ENCODE data around the gene POC1B. TPM values are rescaled to one million over a fixed set of nuclear protein-coding genes. Genes with fewer than 3 reads are reported as not detected.

POC1B gene
- polyA plus RNA-seq, 6 donors from 2014 or later: 41.2 to 65.8 (median 45.1) TPM

- ATAC-seq (ENCODE audit: low read depth in 2 of 2) (no peak), DNase-seq (no peak)
- H3K4me1 Mint-ChIP-seq: peaks cover 10 to 16% (median 12%) of the 10 kb centered on the region in 3 donors
- no peak overlapping the region for H3K4me3 Mint-ChIP-seq
- no peak overlapping the region for H3K27ac Mint-ChIP-seq
- H3K27me3 Mint-ChIP-seq: no peaks in the 10 kb centered on the region
- peaks cover 25 to 30% of the 10 kb centered on the region in 2 donors for H3K36me3 Mint-ChIP-seq
- H3K9me3 Mint-ChIP-seq: peaks cover 0 to 3% (median 0%) of the 10 kb centered on the region in 7 donors
Observed at GRCh38 chr12:89432396-89432795, 93.5 kb downstream of the POC1B start.

- DNase-seq (no peak), ATAC-seq (ENCODE audit: low read depth in 2 of 2) (no peak)
- Mint-ChIP-seq H3K4me3 (no peak overlapping the region), H3K27me3 (no peaks in the 10 kb centered on the region), H3K4me1 (peaks cover 10 to 17% (median 13%) of the 10 kb centered on the region in 3 donors), H3K9me3 (peaks cover 0 to 2% (median 0%) of the 10 kb centered on the region in 7 donors), H3K36me3 (peaks cover 23 to 36% of the 10 kb centered on the region in 2 donors), H3K27ac (peak overlapping the region in 1 of 6 donors; percentile 30)
Observed at GRCh38 chr12:89429528-89429927, 96.3 kb downstream of the POC1B start.

DNA sequence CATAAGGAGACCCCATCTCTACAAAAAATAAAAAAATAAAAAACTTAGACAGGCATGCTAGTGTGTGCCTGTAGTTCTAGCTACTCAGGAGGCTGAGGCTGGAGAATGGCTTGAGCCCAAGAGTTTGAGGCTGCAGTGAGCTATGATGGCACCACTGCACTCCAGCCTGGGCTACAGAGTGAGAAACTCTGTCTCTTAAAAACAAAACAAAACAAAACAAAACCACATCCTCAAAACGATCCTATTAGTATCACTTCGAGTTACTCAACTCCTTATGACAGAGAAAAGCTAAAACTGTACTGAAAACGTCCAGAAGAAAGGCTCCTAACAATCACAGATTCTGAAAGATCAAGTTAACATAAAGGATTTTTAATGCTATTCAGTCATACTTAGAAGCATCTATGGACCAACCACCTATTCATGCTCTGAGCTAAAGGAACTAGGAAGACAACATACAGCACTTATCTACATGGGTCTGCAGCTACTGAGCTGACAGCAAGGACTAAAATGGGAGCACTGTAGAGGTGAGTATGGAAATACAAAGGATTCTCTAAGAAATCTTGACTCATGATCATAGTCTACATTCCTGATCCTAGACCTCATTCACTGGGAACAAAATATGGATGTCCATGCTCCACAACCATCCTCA lies 98.2 kb downstream of the POC1B start:
- no peaks in the 10 kb centered on the region for H3K9me3 Mint-ChIP-seq
- H3K4me1 Mint-ChIP-seq: peaks cover 10 to 17% (median 13%) of the 10 kb centered on the region in 3 donors
- DNase-seq (no peak), ATAC-seq (ENCODE audit: low read depth in 2 of 2) (peak; percentile 40 to 41)
- H3K27me3 Mint-ChIP-seq: no peaks in the 10 kb centered on the region
- H3K4me3 Mint-ChIP-seq: no peak overlapping the region
- peak overlapping the region in 2 of 6 donors; percentile 24 to 51 for H3K27ac Mint-ChIP-seq
- H3K36me3 Mint-ChIP-seq: peaks cover 25 to 30% of the 10 kb centered on the region in 2 donors

DNA sequence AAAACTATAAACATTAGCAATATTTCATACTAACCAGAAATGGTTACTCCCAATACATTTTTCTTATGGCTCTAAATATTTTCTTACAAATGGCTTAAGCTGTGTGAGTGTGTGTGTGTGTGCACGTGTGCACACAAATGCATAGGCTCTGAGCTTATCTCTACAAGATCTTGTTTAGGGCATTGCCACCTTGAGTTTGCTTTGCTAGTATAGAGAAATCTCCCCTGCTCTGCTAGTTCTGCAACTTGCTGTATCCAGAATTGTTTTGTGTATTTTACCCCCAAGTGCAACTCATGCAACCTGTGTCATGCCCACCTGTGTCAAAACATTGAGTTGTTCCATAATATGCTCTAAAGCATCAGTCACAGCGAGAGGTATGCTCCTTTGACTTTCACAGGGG lies 101.0 kb downstream of the POC1B start:
- no peak for DNase-seq
- Mint-ChIP-seq H3K36me3 (peaks cover 19 to 21% of the 10 kb centered on the region in 2 donors), H3K27ac (no peak overlapping the region)

GRCh38 chr12:89424389-89424788 lies 101.5 kb downstream of the POC1B start:
- DNase-seq (no peak), ATAC-seq (ENCODE audit: low read depth in 2 of 2) (no peak)
- Mint-ChIP-seq H3K27me3 (no peaks in the 10 kb centered on the region), H3K36me3 (peaks cover 19 to 20% of the 10 kb centered on the region in 2 donors), H3K9me3 (no peaks in the 10 kb centered on the region), H3K4me1 (peaks cover 10 to 17% (median 13%) of the 10 kb centered on the region in 3 donors), H3K27ac (peak overlapping the region in 2 of 6 donors; percentile 57 to 64), H3K4me3 (no peak overlapping the region)

More for the DNA sequence above, 101.0 kb downstream of the POC1B start:
- H3K4me3 Mint-ChIP-seq: no peak overlapping the region
- H3K27me3 Mint-ChIP-seq: no peaks in the 10 kb centered on the region
- no peaks in the 10 kb centered on the region for H3K9me3 Mint-ChIP-seq
- no peak for ATAC-seq (ENCODE audit: low read depth in 2 of 2)
- peaks cover 10 to 17% (median 13%) of the 10 kb centered on the region in 3 donors for H3K4me1 Mint-ChIP-seq

GRCh38 chr12:89421092-89421835 lies 104.6 kb downstream of the POC1B start:
- Mint-ChIP-seq H3K9me3 (no peaks in the 10 kb centered on the region), H3K36me3 (peaks cover 27 to 28% of the 10 kb centered on the region in 2 donors), H3K4me1 (no peaks in the 10 kb centered on the region), H3K27ac (peak overlapping the region in 2 of 6 donors; percentile 66 to 81), H3K27me3 (no peaks in the 10 kb centered on the region), H3K4me3 (no peak overlapping the region)
- DNase-seq (no peak), ATAC-seq (ENCODE audit: low read depth in 2 of 2) (no peak)

DNA sequence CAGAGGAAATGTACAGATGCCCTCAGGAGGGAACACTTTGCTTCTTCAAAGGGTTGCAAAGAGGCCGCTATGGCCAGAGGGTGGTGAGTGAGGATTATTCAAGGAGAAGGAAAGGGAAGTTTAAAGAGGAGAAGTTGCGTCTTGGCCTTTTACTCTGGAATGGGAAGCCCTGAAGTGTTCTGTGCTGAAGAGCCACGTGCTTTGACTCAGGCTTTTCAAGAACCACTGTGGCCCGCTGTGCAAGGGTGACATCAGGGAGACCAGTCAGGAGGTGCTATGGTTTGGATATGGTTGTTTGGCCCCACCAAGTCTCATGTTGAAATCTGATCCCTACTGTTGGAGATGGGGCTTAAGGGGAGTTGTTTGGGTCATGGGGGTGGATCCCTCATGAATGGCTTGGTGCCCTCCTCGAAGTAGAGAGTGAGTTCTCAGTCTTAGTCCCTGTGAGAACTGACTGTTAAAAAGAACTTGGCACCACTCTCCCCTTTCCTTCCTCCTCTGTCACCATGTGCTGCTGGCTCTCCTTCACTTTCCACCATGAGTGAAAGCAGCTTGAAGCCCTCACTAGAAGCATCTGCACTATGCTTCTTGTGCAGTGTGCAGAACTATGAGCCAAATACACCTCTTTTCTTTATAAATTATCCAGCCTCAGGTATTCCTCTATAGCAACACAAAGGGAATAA lies 107.5 kb downstream of the POC1B start:
- Mint-ChIP-seq H3K4me3 (no peak overlapping the region), H3K4me1 (no peaks in the 10 kb centered on the region), H3K36me3 (peaks cover 8 to 16% of the 10 kb centered on the region in 2 donors), H3K27ac (peak overlapping the region in 2 of 6 donors; percentile 20 to 59), H3K9me3 (no peaks in the 10 kb centered on the region), H3K27me3 (no peaks in the 10 kb centered on the region)
- DNase-seq (no peak), ATAC-seq (ENCODE audit: low read depth in 2 of 2) (no peak)

- Mint-ChIP-seq H3K27ac (peak overlapping the region in 2 of 6 donors; percentile 1 to 33), H3K27me3 (no peaks in the 10 kb centered on the region), H3K4me1 (peaks cover 0 to 3% (median 0%) of the 10 kb centered on the region in 3 donors), H3K4me3 (no peak overlapping the region), H3K36me3 (peaks cover 8 to 16% of the 10 kb centered on the region in 2 donors), H3K9me3 (no peaks in the 10 kb centered on the region)
- no peak for DNase-seq
- no peak for ATAC-seq (ENCODE audit: low read depth in 2 of 2)
Observed at GRCh38 chr12:89417246-89417977, 108.4 kb downstream of the POC1B start.

- peak overlapping the region in 1 of 6 donors; percentile 48 for H3K27ac Mint-ChIP-seq
- DNase-seq (no peak), ATAC-seq (ENCODE audit: low read depth in 2 of 2) (no peak)
- peaks cover 0 to 3% (median 0%) of the 10 kb centered on the region in 3 donors for H3K4me1 Mint-ChIP-seq
- no peak overlapping the region for H3K4me3 Mint-ChIP-seq
- peaks cover 0 to 2% (median 0%) of the 10 kb centered on the region in 7 donors for H3K9me3 Mint-ChIP-seq
- H3K27me3 Mint-ChIP-seq: no peaks in the 10 kb centered on the region
- H3K36me3 Mint-ChIP-seq: peaks cover 8 to 12% of the 10 kb centered on the region in 2 donors
Observed at GRCh38 chr12:89416049-89416792, 109.6 kb downstream of the POC1B start.

- Mint-ChIP-seq H3K4me1 (peaks cover 0 to 3% (median 0%) of the 10 kb centered on the region in 3 donors), H3K27ac (no peak overlapping the region), H3K36me3 (peaks cover 8 to 12% of the 10 kb centered on the region in 2 donors), H3K27me3 (no peaks in the 10 kb centered on the region), H3K9me3 (peaks cover 0 to 2% (median 0%) of the 10 kb centered on the region in 7 donors), H3K4me3 (no peak overlapping the region)
- ATAC-seq (ENCODE audit: low read depth in 2 of 2) (no peak), DNase-seq (no peak)
Observed at GRCh38 chr12:89414851-89415250, 111.0 kb downstream of the POC1B start.

GRCh38 chr12:89414322-89414721 lies 111.5 kb downstream of the POC1B start:
- Mint-ChIP-seq H3K36me3 (peaks cover 8 to 12% of the 10 kb centered on the region in 2 donors), H3K27ac (no peak overlapping the region), H3K4me1 (peaks cover 0 to 3% (median 0%) of the 10 kb centered on the region in 3 donors), H3K4me3 (no peak overlapping the region), H3K27me3 (no peaks in the 10 kb centered on the region), H3K9me3 (peaks cover 0 to 2% (median 0%) of the 10 kb centered on the region in 7 donors)
- ATAC-seq (ENCODE audit: low read depth in 2 of 2) (no peak), DNase-seq (no peak)

DNA sequence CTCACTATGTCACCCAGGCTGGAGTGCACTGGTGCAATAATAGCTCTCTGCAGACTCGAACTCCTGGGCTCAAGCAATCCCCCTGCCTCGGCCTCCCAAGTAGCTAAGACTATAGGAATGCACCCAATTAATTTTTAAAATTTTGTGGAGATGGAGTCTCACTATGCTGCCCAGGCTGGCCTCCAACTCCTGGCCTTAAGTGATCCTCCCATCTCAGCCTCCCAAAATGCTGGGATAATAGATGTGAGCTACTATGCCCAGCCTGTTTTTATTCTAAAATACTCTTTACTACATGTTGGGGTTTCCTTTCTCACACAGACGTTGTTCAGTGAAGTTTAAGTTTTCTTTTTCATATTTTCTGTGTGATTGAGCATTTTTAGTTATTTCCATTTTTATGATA lies 112.6 kb downstream of the POC1B start:
- ATAC-seq (ENCODE audit: low read depth in 2 of 2): no peak
- no peak for DNase-seq

More for the DNA sequence above, 112.6 kb downstream of the POC1B start:
- Mint-ChIP-seq H3K4me3 (no peak overlapping the region), H3K27me3 (no peaks in the 10 kb centered on the region), H3K4me1 (peaks cover 0 to 3% (median 0%) of the 10 kb centered on the region in 3 donors), H3K9me3 (peaks cover 0 to 2% (median 0%) of the 10 kb centered on the region in 7 donors), H3K27ac (peak overlapping the region in 1 of 6 donors; percentile 52), H3K36me3 (peaks cover 0 to 8% of the 10 kb centered on the region in 2 donors)
